Hepatocyte (in vitro differentiated cells): Measurements from ENCODE around the gene STPG2.

Experiments
- EZH2 ChIP-seq: fragments of 200-600 bp; sonication (generic); IDR thresholded peaks from 2 replicates; pipeline ENCODE4 v1.6.1; 2016; ENCODE audit warnings: antibody characterized with exemption, mild to moderate bottlenecking, borderline replicate concordance
- TF ChIP-seq, protein P1 (sequence below): fragments of 200-600 bp; sonication (generic); IDR thresholded peaks from 2 replicates; pipeline ENCODE4 v1.5.1; 2016; ENCODE audit warnings: antibody characterized with exemption, mild to moderate bottlenecking; ENCODE audit not compliant: poor library complexity

DNA sequence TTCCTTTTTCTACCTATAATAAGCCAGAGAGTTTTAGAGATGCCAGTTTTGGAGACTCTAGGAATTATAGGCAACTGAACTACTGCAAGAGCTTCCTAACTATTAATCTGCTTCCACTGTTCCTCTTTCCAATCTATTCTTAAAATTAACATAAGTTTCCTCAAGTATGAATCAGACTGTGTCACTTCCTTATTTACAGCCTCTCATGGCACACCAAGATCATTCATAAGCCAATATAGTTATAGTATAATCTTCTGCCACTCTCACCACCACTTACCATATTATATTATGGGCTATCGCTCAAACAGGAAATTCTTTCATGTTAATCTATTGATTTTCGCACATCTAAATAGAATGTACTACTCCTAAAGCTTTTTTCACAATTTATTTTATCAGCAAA lies 383.5 kb downstream of the STPG2 start:
- TF ChIP-seq, protein P1, sequence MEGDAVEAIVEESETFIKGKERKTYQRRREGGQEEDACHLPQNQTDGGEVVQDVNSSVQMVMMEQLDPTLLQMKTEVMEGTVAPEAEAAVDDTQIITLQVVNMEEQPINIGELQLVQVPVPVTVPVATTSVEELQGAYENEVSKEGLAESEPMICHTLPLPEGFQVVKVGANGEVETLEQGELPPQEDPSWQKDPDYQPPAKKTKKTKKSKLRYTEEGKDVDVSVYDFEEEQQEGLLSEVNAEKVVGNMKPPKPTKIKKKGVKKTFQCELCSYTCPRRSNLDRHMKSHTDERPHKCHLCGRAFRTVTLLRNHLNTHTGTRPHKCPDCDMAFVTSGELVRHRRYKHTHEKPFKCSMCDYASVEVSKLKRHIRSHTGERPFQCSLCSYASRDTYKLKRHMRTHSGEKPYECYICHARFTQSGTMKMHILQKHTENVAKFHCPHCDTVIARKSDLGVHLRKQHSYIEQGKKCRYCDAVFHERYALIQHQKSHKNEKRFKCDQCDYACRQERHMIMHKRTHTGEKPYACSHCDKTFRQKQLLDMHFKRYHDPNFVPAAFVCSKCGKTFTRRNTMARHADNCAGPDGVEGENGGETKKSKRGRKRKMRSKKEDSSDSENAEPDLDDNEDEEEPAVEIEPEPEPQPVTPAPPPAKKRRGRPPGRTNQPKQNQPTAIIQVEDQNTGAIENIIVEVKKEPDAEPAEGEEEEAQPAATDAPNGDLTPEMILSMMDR = no peak
- TF ChIP-seq EZH2 = no peak
